Left colon (tissue), 2 donors: ENCODE results near the gene RBMS1. TPM values are rescaled to one million over a fixed set of nuclear protein-coding genes. Genes with fewer than 3 reads are reported as not detected.
"Not testable (repeated sequence)": the region's sequence is repeated elsewhere in the genome, so short reads cannot be mapped to it uniquely, and the experiment has no call there.

Experiments
- ATAC-seq: fragments of 200-7000 bp; cut with Tn5 transposase; one replicate; pipeline ENCODE4 v1.9.1; 2020; ENCODE audit warnings: mild to moderate bottlenecking, moderate library complexity
- DNase-seq, 2 donors: peaks; one replicate each; pipeline ENCODE4 v3.0.0-alpha.2; 2020
- intact Hi-C, 2 donors: fragments of 100-400 bp; cut with DNase I in 1 of 2; cut with micrococcal nuclease in 1 of 2; formaldehyde crosslinking; loops; one replicate each; pipeline versions ENCODE4 v1.11.2 to v1.14.0; 2022; cut with DNase I, micrococcal nuclease
- total RNA-seq, 2 donors: library from RNA; stranded (reverse); fragmentation: NEBNext Ultra II Directional; extraction: Animal tissue kit (Norgen Biotek cat#: 25700); gene quantifications; one replicate each; pipeline ENCODE4 v1.2.1, GENCODE V29; 2021
- donor health status: DM: no; HTN: no; CAD: no.
- donor health status: DM: yes; HTN: yes; CAD: no.

Gene RBMS1
- total RNA-seq, 2 donors from 2014 or later: 7.5 to 18.6 TPM

DNA sequence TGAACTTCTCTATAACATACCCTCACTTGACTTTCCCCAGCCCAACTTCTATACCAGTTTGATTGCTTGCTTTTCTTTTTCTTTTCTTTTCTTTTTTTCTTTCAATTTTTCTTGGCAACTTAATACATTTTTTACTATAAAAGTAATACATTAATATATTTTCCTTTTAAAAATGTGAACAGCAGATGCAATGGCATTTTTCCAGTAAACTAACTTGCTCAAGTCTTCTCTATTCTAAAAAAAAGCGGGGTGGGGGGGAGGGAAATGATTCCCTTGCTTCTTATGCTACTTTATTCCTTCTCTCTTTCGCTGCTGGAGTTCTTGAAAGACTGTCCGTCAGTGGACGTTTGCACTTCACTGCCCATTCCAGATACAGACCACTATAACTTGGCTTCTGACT lies 70.5 kb downstream of the RBMS1 start:
- intact Hi-C loops: no loop called here
- ATAC-seq (no peak), DNase-seq (no peak)

GRCh38 chr2:160421646-160422501 lies 71.7 kb downstream of the RBMS1 start:
- ATAC-seq, DNase-seq, intact Hi-C loops: not testable (repeated sequence)

DNA sequence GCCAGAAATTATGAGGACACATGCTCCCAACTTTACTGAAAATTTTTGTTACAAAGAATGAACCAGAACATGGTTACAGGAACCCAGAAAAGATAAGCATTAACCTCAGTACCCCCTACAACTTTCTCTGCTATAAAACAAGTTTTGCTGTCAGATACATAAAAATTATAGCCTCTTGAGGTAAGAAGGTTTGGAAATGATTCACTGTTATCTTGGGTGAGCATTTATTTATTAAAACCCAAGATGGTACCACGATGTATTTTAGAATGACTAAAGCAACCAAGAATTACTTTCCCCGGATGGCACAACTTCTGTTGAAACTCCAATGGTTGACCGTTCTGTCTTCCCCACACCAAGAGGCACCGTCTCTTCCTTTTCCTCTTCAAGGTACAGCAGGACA lies 72.9 kb downstream of the RBMS1 start:
- intact Hi-C loops: no loop called here
- ATAC-seq: no peak
- DNase-seq: no peak

GRCh38 chr2:160419776-160420505 lies 73.7 kb downstream of the RBMS1 start:
- intact Hi-C loops: no loop called here
- ATAC-seq (no peak), DNase-seq (no peak)

DNA sequence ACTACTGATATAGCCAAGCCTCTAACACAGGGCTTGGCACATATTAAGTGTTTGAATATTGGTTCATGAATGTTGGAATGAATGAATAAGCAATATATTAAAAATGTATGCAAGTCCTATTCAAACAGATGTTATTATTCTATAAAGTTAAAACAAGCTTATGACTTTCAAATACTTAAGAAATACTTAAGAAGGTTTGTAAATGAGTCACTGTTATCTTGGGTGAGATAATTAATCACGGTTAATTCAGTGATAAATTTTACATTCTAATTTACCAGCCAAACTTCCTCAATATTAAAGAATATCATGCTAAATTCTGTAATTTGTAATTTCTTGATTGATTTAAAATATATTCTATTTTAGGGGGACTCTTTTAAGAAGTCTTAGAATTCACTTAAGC lies 74.8 kb downstream of the RBMS1 start:
- intact Hi-C loops: no loop called here
- DNase-seq (no peak), ATAC-seq (no peak)

DNA sequence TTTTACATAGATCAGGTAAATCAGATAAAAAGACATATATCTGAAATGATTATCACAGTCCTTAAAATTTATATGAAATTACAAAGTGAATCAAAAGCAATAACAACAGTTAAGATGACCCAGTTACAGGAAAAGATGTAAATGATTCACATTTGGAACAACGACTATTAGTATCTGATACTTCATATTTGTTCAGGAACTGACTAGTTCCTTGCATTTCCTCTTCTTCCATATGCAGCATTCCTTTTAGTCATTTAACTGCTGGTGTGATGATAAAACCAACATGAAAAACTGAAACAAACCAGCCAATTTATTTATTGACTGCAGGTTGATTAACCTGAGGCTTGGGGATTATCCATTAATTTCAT lies 75.2 kb downstream of the RBMS1 start:
- ATAC-seq: no peak
- no peak for DNase-seq
- intact Hi-C loops: no loop called here

DNA sequence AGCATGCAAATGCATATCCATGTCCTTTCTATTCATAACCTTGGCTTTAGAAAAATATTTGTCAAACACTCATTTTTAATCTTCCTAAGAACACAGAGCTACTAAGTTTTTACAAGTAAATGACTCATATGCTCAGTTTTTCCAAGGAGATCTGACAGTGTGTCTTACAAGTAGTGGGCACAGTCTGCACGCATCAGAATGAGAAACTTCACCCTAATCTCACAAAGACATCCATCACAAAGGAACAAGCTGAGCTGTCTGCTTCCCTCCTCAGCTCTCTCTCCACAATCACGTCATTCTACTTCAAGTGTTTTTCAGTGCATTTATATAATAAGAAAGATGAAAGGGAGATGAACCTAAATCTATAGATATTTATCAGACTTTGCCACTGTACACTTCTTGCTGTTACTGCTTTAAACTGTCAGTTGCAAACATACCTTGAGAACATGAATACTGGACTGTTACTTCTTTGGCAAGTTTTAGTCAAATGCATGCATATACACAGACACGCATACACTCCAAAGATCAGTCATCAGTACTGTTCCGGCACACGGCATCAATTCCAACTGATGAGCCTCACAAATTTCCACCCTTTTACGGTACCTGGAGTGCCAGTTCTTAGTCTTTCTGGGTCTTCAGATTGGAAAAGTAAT lies 75.7 kb downstream of the RBMS1 start:
- no peak for DNase-seq
- ATAC-seq: no peak
- intact Hi-C loops: no loop called here

GRCh38 chr2:160415991-160416390 lies 77.6 kb downstream of the RBMS1 start:
- DNase-seq (no peak), ATAC-seq (no peak)
- intact Hi-C loops: no loop called here

DNA sequence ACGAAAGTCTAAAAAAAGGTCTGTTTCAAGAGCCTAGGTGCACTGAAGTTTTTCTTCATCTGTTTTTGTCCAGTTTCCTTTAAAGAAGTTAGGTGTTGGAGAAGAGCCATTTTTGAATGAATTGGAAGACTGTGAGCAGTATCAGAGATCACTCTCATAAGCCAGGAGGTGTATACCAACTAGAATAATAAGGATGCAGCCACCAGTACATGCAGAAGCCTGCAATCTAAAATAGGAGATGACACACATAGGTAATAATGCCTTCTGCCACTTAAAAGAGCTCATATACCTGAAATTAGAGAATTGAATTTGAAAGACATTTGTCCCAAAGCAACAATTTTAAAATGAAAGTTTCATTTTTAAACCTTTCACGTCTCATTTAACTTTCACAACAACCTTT lies 81.7 kb downstream of the RBMS1 start:
- DNase-seq: no peak
- intact Hi-C loops: no loop called here
- no peak for ATAC-seq

GRCh38 chr2:160411167-160411566 lies 82.4 kb downstream of the RBMS1 start:
- DNase-seq (no peak), ATAC-seq (no peak)
- intact Hi-C loops: no loop called here

DNA sequence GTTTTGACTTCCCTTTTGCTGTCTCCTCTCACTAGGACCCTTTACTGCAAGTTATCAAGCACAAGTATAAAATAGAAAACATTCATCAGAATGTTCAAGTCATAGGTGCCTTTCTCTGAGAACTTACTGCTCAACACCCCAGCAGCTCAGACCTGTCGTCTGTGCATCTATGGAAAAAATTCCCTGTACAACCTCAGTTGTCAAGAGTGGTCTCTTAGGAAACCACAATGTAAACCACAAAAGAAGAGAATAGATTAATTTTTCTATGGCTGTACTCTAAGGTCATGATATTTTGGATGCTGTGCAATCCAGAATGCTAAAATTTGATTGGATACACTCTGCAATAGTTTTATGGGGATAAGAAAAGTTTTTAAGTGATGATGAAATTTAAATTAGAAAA lies 84.1 kb downstream of the RBMS1 start:
- intact Hi-C loops: no loop called here
- no peak for ATAC-seq
- DNase-seq: no peak

- DNase-seq: no peak
- intact Hi-C loops: no loop called here
Observed at GRCh38 chr2:160408959-160409291, 84.7 kb downstream of the RBMS1 start.

GRCh38 chr2:160408173-160408958 lies 85.2 kb downstream of the RBMS1 start:
- DNase-seq: no peak
- no peak for ATAC-seq
- intact Hi-C loops: no loop called here

More at GRCh38 chr2:160408959-160409291, 84.7 kb downstream of the RBMS1 start:
- ATAC-seq: no peak

GRCh38 chr2:160407393-160408172 lies 86.0 kb downstream of the RBMS1 start:
- DNase-seq (peak; percentile 28 to 47), ATAC-seq (peak; percentile 74)
- intact Hi-C loops: no loop called here

- peak; percentile 55 to 59 for DNase-seq
- intact Hi-C loops: no loop called here
- ATAC-seq: peak; percentile 62
Observed at GRCh38 chr2:160406591-160407392, 86.8 kb downstream of the RBMS1 start.

- intact Hi-C loops: no loop called here
- no peak for ATAC-seq
Observed at GRCh38 chr2:160405077-160405867, 88.3 kb downstream of the RBMS1 start.

More at GRCh38 chr2:160405077-160405867, 88.3 kb downstream of the RBMS1 start:
- DNase-seq: no peak
